ENCODE measurements around the gene GXYLT2.

The GXYLT2 gene

GRCh38 chr3:72932416-72932815 lies 44.6 kb downstream of the GXYLT2 start:
- no peak for TF ChIP-seq CTCF (IDR thresholded peaks at IDR 0.05; ENCODE audit: control insufficient read depth, extremely low read depth, insufficient read depth)
- DNase-seq (ENCODE audit: low read depth), result no peak
- no peak overlapping the region for H3K4me3 ChIP-seq (ENCODE audit: low read depth, low read length)

- TF ChIP-seq CTCF (IDR thresholded peaks at IDR 0.05; ENCODE audit: control insufficient read depth, extremely low read depth, insufficient read depth), result no peak; the same call in 1 of the 2 replicates
- no peak overlapping the region for H3K4me3 ChIP-seq (ENCODE audit: low read depth, low read length)
- DNase-seq (ENCODE audit: low read depth), result peak; percentile 30
Observed at GRCh38 chr3:72938471-72939265, 50.8 kb downstream of the GXYLT2 start.

GRCh38 chr3:72941245-72941644 lies 53.4 kb downstream of the GXYLT2 start:
- no peak for TF ChIP-seq CTCF (IDR thresholded peaks at IDR 0.05; ENCODE audit: control insufficient read depth, extremely low read depth, insufficient read depth)
- no peak overlapping the region for H3K4me3 ChIP-seq (ENCODE audit: low read depth, low read length)
- DNase-seq (ENCODE audit: low read depth), result no peak

GRCh38 chr3:72942427-72942826 lies 54.6 kb downstream of the GXYLT2 start:
- TF ChIP-seq CTCF (IDR thresholded peaks at IDR 0.05; ENCODE audit: control insufficient read depth, extremely low read depth, insufficient read depth), result no peak
- no peak overlapping the region for H3K4me3 ChIP-seq (ENCODE audit: low read depth, low read length)
- DNase-seq (ENCODE audit: low read depth), result no peak

GRCh38 chr3:72944696-72945095 lies 56.9 kb downstream of the GXYLT2 start:
- H3K4me3 ChIP-seq (ENCODE audit: low read depth, low read length), result no peak overlapping the region
- TF ChIP-seq CTCF (IDR thresholded peaks at IDR 0.05; ENCODE audit: control insufficient read depth, extremely low read depth, insufficient read depth), result no peak

GRCh38 chr3:72947715-72948490 lies 60.1 kb downstream of the GXYLT2 start:
- DNase-seq (ENCODE audit: low read depth), result no peak
- H3K4me3 ChIP-seq (ENCODE audit: low read depth, low read length), result no peak overlapping the region
- TF ChIP-seq CTCF (IDR thresholded peaks at IDR 0.05; ENCODE audit: control insufficient read depth, extremely low read depth, insufficient read depth), result no peak

More at GRCh38 chr3:72944696-72945095, 56.9 kb downstream of the GXYLT2 start:
- DNase-seq (ENCODE audit: low read depth), result no peak

Data from LNCaP clone FGC (cell line).